ENCODE measurements around the gene PLXDC1.

- peak; percentile 47 to 78 (median 66) for TF ChIP-seq CTCF (IDR thresholded peaks at IDR 0.05 in 8 of 11, conservative IDR thresholded peaks at IDR 0.05 in 3 of 11)
- no peak for TF ChIP-seq POLR2AphosphoS5 (IDR thresholded peaks at IDR 0.05)
Measured at GRCh38 chr17:39069114-39069756, 82.2 kb downstream of the PLXDC1 start.
